Measurements from ENCODE around the gene TMC6. TPM values are rescaled to one million over a fixed set of nuclear protein-coding genes. Genes with fewer than 3 reads are reported as not detected.
"Not testable (repeated sequence)": the region's sequence is repeated elsewhere in the genome, so short reads cannot be mapped to it uniquely, and the experiment has no call there.

Gene TMC6
- 265 and 268 TPM in 2 replicates for total RNA-seq

- H3K36me3 Mint-ChIP-seq (ENCODE audit: low read depth): peaks cover 21% of the 10 kb centered on the region
- H3K27ac Mint-ChIP-seq: peak within 1 kb of the TSS; percentile 99
- H3K27me3 Mint-ChIP-seq (ENCODE audit: insufficient read depth): no peaks in the 10 kb centered on the region
- intact Hi-C loops (cut with micrococcal nuclease): loop anchor here (1.0 to 2.0 kb wide), 4 partner anchors 7 to 1392 kb away; partner anchors contain the start of genes AFMID, SRSF2, SYNGR2 and TK1
- no peaks in the 10 kb centered on the region for H3K9me3 Mint-ChIP-seq
- peak; percentile 56 for DNase-seq (ENCODE audit: low spot score)
- peaks cover 44% of the 10 kb centered on the region for H3K4me1 Mint-ChIP-seq (ENCODE audit: low read depth)
- peak within 1 kb of the TSS; percentile 98 for H3K4me3 Mint-ChIP-seq
Observed at GRCh38 chr17:78128551-78129350, at the start of gene TMC6. TSS of gene TMC6 (minus strand) at chr17:78128755. CDS start at chr17:78126832, 1,923 bp downstream.

GRCh38 chr17:78176548-78177025, 48.0 kb upstream of the TMC6 start:
- Mint-ChIP-seq H3K4me1 (ENCODE audit: low read depth) (peaks cover 67% of the 10 kb centered on the region), H3K9me3 (no peaks in the 10 kb centered on the region), H3K27me3 (ENCODE audit: insufficient read depth) (no peaks in the 10 kb centered on the region), H3K36me3 (ENCODE audit: low read depth) (peaks cover 35% of the 10 kb centered on the region), H3K27ac (no peak overlapping the region), H3K4me3 (no peak overlapping the region)
- intact Hi-C loops (cut with micrococcal nuclease): loop anchor here (1.0 to 2.0 kb wide), 5 partner anchors 11 to 157 kb away; partner anchors contain the start of genes AFMID and TK1
- peak; percentile 70 for DNase-seq (ENCODE audit: low spot score)

GRCh38 chr17:78175643-78175981, 47.1 kb upstream of the TMC6 start:
- Mint-ChIP-seq H3K27me3 (ENCODE audit: insufficient read depth) (no peaks in the 10 kb centered on the region), H3K27ac (no peak overlapping the region)

GRCh38 chr17:78174870-78175642, 46.5 kb upstream of the TMC6 start:
- intact Hi-C loops (cut with micrococcal nuclease): no loop called here
- Mint-ChIP-seq H3K36me3 (ENCODE audit: low read depth) (peaks cover 28% of the 10 kb centered on the region), H3K4me3 (no peak overlapping the region), H3K9me3 (no peaks in the 10 kb centered on the region), H3K27ac (peak overlapping the region; percentile 58), H3K27me3 (ENCODE audit: insufficient read depth) (no peaks in the 10 kb centered on the region), H3K4me1 (ENCODE audit: low read depth) (peaks cover 66% of the 10 kb centered on the region)
- no peak for DNase-seq (ENCODE audit: low spot score)

More at GRCh38 chr17:78175643-78175981, 47.1 kb upstream of the TMC6 start:
- peaks cover 69% of the 10 kb centered on the region for H3K4me1 Mint-ChIP-seq (ENCODE audit: low read depth)
- intact Hi-C loops (cut with micrococcal nuclease): no loop called here
- peaks cover 32% of the 10 kb centered on the region for H3K36me3 Mint-ChIP-seq (ENCODE audit: low read depth)
- no peak overlapping the region for H3K4me3 Mint-ChIP-seq
- DNase-seq (ENCODE audit: low spot score): no peak
- no peaks in the 10 kb centered on the region for H3K9me3 Mint-ChIP-seq

GRCh38 chr17:78174346-78174869, 45.9 kb upstream of the TMC6 start:
- peaks cover 27% of the 10 kb centered on the region for H3K36me3 Mint-ChIP-seq (ENCODE audit: low read depth)
- no peaks in the 10 kb centered on the region for H3K9me3 Mint-ChIP-seq
- intact Hi-C loops (cut with micrococcal nuclease): no loop called here
- H3K4me1 Mint-ChIP-seq (ENCODE audit: low read depth): peaks cover 59% of the 10 kb centered on the region
- no peak overlapping the region for H3K4me3 Mint-ChIP-seq
- DNase-seq (ENCODE audit: low spot score): no peak
- peak overlapping the region; percentile 82 for H3K27ac Mint-ChIP-seq
- no peaks in the 10 kb centered on the region for H3K27me3 Mint-ChIP-seq (ENCODE audit: insufficient read depth)

GRCh38 chr17:78173097-78173715, 44.7 kb upstream of the TMC6 start:
- Mint-ChIP-seq H3K27ac (peak overlapping the region; percentile 82), H3K27me3 (ENCODE audit: insufficient read depth) (no peaks in the 10 kb centered on the region), H3K36me3 (ENCODE audit: low read depth) (peaks cover 19% of the 10 kb centered on the region), H3K4me1 (ENCODE audit: low read depth) (peaks cover 56% of the 10 kb centered on the region), H3K9me3 (no peaks in the 10 kb centered on the region), H3K4me3 (no peak overlapping the region)
- intact Hi-C loops (cut with micrococcal nuclease): no loop called here
- no peak for DNase-seq (ENCODE audit: low spot score)

- Mint-ChIP-seq H3K27ac (peak overlapping the region; percentile 56), H3K4me3 (peak overlapping the region; percentile 42), H3K27me3 (ENCODE audit: insufficient read depth) (no peaks in the 10 kb centered on the region), H3K36me3 (ENCODE audit: low read depth) (peaks cover 19% of the 10 kb centered on the region), H3K4me1 (ENCODE audit: low read depth) (peaks cover 56% of the 10 kb centered on the region), H3K9me3 (no peaks in the 10 kb centered on the region)
- intact Hi-C loops (cut with micrococcal nuclease): no loop called here
- DNase-seq (ENCODE audit: low spot score): no peak
Observed at GRCh38 chr17:78172249-78173051, 43.9 kb upstream of the TMC6 start.

- intact Hi-C loops (cut with micrococcal nuclease); DNase-seq (ENCODE audit: low spot score); H3K27me3 Mint-ChIP-seq (ENCODE audit: insufficient read depth); H3K9me3 Mint-ChIP-seq: not testable (repeated sequence)
- H3K4me1 Mint-ChIP-seq (ENCODE audit: low read depth): peaks cover 55% of the 10 kb centered on the region
- H3K36me3 Mint-ChIP-seq (ENCODE audit: low read depth): peaks cover 19% of the 10 kb centered on the region
- H3K27ac Mint-ChIP-seq: peak overlapping the region; percentile 18
- peak overlapping the region; percentile 42 for H3K4me3 Mint-ChIP-seq
Observed at GRCh38 chr17:78171591-78172248, 43.2 kb upstream of the TMC6 start.

- intact Hi-C loops (cut with micrococcal nuclease): no loop called here
- Mint-ChIP-seq H3K4me3 (peak overlapping the region; percentile 74), H3K27me3 (ENCODE audit: insufficient read depth) (peaks cover 2% of the 10 kb centered on the region), H3K9me3 (no peaks in the 10 kb centered on the region), H3K4me1 (ENCODE audit: low read depth) (peaks cover 47% of the 10 kb centered on the region), H3K36me3 (ENCODE audit: low read depth) (peaks cover 19% of the 10 kb centered on the region), H3K27ac (peak overlapping the region; percentile 61)
- no peak for DNase-seq (ENCODE audit: low spot score)
Observed at GRCh38 chr17:78170692-78171590, 42.4 kb upstream of the TMC6 start.

GRCh38 chr17:78168903-78169793, 40.6 kb upstream of the TMC6 start:
- peak; percentile 40 for DNase-seq (ENCODE audit: low spot score)

More at GRCh38 chr17:78168903-78169793, 40.6 kb upstream of the TMC6 start:
- intact Hi-C loops (cut with micrococcal nuclease): loop anchor here (1.0 to 2.0 kb wide), 4 partner anchors 18 to 56 kb away; partner anchors contain the start of genes AFMID, TK1 and TMC6
- Mint-ChIP-seq H3K36me3 (ENCODE audit: low read depth) (peaks cover 19% of the 10 kb centered on the region), H3K27ac (peak overlapping the region; percentile 48), H3K27me3 (ENCODE audit: insufficient read depth) (peaks cover 2% of the 10 kb centered on the region), H3K4me1 (ENCODE audit: low read depth) (peaks cover 36% of the 10 kb centered on the region), H3K4me3 (peak overlapping the region; percentile 74), H3K9me3 (no peaks in the 10 kb centered on the region)
